ENCODE data around the gene TMPRSS12.
"Not testable (repeated sequence)": the region's sequence is repeated elsewhere in the genome, so short reads cannot be mapped to it uniquely, and the experiment has no call there.

The TMPRSS12 gene

DNA sequence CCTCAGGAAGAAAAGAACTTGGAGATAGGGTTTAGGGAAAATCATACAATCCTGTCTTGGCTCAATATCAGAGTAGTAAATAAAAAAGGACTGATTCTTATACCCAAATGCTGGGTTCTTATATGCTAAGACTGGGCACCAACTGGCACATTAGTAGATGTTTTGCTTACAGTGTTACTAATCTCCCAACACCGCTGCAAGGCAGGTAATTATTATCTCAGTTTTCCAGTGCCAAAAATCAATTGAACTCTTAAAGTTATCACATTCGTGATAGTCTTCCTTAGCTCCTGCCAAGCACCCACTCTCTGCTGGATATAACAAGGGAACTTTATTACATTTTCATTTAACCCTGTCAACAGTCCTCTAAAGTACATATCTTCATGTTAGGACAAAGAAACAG is 84.6 kb downstream of the TMPRSS12 start:
- DNase-seq: no peak

DNA sequence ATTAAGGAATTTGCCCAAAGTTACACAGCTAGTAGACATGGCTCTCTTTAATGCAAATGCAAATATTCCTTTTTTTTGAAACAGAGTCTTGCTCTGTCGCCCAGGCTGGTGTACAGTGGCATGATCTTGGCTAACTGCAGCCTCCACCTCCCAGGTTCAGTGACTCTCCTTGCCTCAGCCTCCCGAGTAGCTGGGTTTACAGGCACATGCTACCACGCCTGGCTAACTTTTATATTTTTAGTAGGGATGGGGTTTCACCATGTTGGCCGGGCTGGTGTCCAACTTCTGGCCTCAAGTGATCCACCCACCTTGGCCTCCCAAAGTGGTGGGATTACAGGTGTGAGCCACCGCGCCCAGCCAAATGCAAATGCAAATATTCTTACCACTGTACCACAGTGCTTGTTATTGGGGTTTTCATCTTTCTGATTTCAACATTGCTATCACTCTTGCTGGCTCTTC is 85.1 kb downstream of the TMPRSS12 start:
- DNase-seq: no peak

DNA sequence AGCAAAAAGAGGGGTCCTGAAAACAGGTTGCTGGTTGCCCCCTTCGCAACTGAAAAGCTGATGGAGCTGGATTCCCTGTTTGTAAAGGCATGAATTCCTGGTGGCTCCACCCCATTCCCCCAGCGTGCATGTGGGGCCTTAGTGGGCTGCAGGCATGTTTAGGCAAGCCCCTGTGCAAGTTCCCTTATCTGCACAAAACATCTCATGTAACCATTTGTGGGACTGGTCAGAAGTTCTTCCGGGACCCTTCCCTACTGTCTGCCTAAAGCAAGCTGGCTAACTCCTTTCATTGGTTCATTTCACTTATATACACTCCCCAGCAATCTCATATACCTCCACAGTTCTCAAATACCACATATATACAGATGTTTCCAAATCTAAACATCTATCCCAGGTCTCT is 85.7 kb downstream of the TMPRSS12 start:
- DNase-seq: no peak

DNA sequence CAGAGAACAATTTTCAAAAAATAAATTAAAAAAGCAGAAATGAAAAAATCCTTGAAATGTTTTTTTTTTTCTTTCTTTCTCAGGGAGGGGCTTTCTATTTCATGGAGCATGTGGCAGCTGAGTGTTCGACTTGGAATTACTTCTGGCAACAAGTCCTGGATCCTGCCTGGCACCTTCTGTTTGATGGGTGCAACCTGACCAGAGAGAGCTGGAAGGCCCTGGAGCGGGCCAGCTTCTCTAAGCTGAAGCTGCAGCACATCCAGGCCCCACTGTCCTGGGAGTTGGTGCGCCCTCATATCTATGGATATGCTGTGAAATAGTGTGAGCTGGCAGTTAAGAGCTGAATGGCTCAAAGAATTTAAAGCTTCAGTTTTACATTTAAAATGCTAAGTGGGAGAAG is 87.1 kb downstream of the TMPRSS12 start:
- DNase-seq: no peak

DNA sequence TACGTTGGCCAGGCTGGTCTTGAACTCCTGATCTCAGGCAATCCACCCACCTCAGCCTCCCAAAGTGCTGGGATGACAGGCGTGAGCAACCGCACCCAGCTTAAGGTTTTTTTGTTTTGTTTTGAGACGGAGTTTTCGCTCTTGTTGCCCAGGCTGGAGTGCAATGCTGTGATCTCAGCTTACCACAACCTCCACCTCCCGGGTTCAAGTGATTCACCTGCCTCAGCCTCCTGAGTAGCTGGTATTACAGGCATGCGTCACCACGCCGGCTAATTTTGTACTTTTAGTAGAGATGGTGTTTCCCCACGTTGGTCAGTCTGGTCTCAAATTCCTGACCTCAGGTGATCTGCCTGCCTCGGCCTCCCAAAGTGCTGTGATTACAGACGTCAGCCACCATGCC is 87.8 kb downstream of the TMPRSS12 start:
- not testable (repeated sequence) for DNase-seq

DNA sequence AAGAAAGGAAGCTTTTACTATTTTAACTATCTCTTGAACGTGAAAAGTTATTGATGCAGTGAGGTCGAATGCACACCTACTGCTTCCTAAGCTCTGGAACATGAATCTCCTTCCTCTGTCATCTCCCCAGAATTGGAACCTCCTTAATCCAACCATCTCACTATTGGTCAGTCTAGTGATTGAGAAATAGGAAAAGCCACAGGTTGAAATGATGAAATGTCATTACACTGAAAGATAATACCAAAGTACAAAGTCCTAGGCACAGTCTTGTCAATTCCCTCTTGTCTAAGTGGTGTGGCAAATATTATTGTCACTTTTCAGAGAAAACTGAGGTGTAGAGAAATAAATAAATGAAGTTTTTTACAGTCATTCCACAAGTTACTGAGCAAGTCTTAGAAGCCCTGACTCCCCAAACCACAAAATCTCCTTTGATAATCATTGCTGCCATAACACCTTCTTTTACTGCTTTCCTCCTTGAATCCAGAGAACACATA is 90.1 kb downstream of the TMPRSS12 start:
- DNase-seq: no peak

DNA sequence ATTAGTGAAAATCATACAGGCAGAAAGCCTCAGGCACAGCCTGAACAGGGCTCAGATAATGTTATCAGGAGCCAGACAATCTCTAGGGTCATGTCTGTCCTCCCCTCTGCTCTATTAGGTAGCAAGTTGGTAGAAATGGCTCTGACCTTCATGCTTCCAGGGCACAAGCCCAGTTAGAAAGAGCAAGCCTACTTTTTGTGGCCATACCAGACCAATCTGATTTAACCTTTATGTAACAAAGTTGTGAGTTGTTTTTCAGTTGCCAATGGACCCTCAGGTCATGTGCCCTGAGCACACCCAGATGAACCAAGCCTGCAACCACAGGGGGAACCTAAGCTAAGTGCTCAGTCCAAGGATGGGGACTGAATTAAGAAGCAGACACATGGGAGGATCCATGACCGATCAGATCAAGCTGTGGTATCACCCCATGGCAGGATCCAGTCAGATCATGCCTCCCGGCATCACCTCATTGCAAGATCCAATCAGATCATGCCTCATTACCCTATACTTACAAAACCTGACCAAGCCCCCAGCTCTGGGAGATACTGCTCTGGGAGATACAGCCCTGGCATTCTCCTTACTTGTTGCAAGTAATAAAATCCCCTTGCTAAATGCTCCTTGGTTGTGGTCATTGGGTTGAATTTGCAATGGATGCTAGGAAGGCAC is 90.9 kb downstream of the TMPRSS12 start:
- DNase-seq: no peak

DNA sequence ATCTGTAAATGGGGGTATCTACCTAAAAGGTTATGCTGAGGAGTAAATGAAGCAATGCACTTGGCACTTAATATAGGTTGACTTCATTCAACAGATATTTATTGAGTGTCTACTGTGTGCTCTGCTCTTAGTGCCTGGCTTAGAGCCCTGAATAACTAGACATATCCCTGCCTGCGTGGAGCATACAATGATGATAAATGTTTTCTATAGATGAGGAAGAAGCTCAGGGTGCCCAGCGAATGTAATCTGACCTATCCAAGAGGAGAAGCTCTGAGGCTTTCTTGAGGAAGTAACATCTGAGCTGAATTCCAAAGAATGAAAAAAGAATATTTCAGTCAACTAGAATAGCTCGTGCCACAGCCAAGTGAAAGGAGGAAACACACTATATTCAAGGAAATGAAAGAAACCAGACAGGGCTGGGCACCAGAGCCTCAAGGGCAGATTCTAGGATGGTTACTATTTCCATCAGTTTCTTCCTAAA is 91.7 kb downstream of the TMPRSS12 start:
- no peak for DNase-seq

DNA sequence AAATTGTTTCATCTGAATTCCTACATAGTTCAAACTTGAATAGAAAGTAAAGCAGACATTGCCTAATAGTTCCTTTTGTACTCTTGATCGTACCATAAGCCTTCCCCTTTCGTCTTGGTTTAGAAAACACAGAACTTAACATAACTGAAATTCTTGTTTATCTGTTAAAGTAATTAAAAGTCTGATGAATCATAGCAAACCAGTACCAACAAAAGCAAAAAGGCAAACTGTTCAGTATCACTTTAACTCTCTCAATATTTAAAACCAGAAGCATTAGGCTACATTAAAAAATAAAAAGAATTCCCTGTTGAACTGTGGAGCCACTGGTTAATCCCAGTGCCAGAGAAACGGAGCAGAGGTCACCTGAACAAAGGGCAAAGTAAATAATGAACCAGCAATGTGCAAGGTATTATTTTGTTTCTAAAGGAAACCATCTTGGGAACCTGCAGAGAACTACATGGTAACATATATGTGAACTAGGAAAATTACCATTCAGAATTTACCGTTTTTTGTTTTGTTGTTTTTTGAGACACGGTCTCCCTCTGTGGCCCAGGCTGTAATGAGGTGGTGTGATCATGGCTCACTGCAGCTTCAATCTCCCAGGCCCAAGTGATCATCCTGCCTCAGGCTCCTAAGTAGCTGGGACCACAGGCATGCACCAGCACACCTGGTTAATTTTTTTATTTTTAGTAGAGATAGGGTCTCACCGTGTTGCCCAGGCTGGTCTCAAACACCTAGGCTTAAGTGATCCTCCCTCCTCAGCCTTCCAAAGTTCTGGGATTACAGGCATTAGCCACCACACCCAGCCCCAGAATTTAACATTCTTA is 92.5 kb downstream of the TMPRSS12 start:
- no peak for DNase-seq

DNA sequence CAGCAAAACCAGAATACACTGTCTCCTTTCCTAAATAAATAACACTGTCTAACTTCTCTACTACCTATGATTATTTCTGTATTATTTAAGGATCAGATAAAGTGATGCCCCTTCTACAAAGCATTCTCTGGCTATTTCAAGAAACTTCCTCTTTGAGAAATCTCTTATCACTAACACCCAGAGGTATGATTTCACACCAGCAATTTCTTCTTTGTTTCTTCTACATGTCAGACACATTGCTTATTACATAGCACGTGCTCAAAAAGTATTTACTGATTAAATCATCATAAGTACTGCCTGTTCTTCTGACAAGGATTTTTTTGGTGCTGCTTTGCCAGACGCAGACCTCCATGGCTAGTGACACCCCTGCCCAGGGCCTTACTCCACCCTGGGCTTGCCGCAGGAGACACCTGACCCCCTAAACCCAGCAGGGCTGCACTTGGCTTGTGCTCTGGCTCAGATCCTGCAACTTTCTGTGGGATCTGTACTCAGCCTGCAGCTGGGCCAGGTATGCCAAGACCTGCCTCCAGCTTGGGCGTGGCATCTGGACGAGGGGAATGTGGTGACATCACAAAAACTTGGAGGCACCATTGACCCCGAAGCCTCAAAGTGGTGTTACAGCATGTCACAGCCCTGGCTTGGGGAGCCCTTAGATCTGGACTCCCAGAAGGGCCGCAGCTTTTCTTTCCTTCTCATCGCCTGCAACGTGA is 94.2 kb downstream of the TMPRSS12 start:
- DNase-seq: no peak
